H1 (cell line): ENCODE measurements around the gene OXTR. TPM values are rescaled to one million over a fixed set of nuclear protein-coding genes. Genes with fewer than 3 reads are reported as not detected.

Experiments
- CTCF ChIA-PET: fragments of 300-600 bp; sonication (Branson Sonifier 250); formaldehyde crosslinking; loops from one replicate; lab custom pipeline; 2021; ENCODE audit not compliant: partially characterized antibody; lab: Charles Lee
- POLR2A ChIA-PET: fragments of 300-600 bp; sonication (Branson Sonifier 250); formaldehyde crosslinking; loops from one replicate; lab custom pipeline; 2021; ENCODE audit warnings: inconsistent platforms; ENCODE audit not compliant: partially characterized antibody; lab: Charles Lee
- DNase-seq, 2 experiments: peaks; one replicate each; pipeline versions ENCODE4 v3.0.0 to v3.0.0-alpha.2; 2010 to 2022; ENCODE audit warnings: low spot score in 2 of 2, low read depth in 1 of 2, mixed read lengths in 1 of 2
- FAIRE-seq: peaks from 2 replicates; lab custom pipeline; 2011; peaks lifted over from hg19 to GRCh38; lab: Jason Lieb, UNC
- H2AFZ ChIP-seq: 2 replicates; pipeline ENCODE4 v1.8.1; 2012; ENCODE audit warnings: low read length, inconsistent platforms
- H2AK5ac ChIP-seq: 2 replicates; pipeline ENCODE4 v1.6.1; 2013; ENCODE audit warnings: low read depth, low read length
- H2BK120ac ChIP-seq: replicated peaks from 2 replicates; pipeline ENCODE3; 2013; ENCODE audit warnings: low read depth, low read length, inconsistent platforms
- H2BK12ac ChIP-seq: 2 replicates; pipeline ENCODE4 v1.6.1; 2013; ENCODE audit warnings: low read depth, low read length
- H2BK15ac ChIP-seq: 2 replicates; pipeline ENCODE4 v1.6.1; 2013; ENCODE audit warnings: low read length
- H2BK20ac ChIP-seq: 2 replicates; pipeline ENCODE4 v1.6.1; 2013; ENCODE audit warnings: low read length
- H2BK5ac ChIP-seq: 2 replicates; pipeline ENCODE4 v1.6.1; 2013; ENCODE audit warnings: low read depth, low read length
- H3K14ac ChIP-seq: 2 replicates; pipeline ENCODE4 v1.6.1; 2013; ENCODE audit warnings: inconsistent platforms; ENCODE audit not compliant: insufficient read length
- H3K18ac ChIP-seq: 2 replicates; pipeline ENCODE4 v1.6.1; 2013; ENCODE audit warnings: low read length; ENCODE audit errors: extremely low read depth
- H3K23ac ChIP-seq: 2 replicates; pipeline ENCODE4 v1.6.1; 2013; ENCODE audit warnings: inconsistent platforms; ENCODE audit not compliant: insufficient read length
- H3K23me2 ChIP-seq: 2 replicates; pipeline ENCODE4 v1.6.1; 2013; ENCODE audit warnings: low read depth, low read length
- H3K27ac ChIP-seq: 2 replicates; pipeline ENCODE4 v1.6.1; 2011; ENCODE audit warnings: low read depth, low read length, inconsistent platforms
- H3K27me3 ChIP-seq, 4 experiments: replicated peaks in 1 of 4; 1 replicate in 1 of 4; 2 replicates in 3 of 4; pipeline versions ENCODE4 v1.6.1 to v1.8.1; 2011 to 2013; ENCODE audit warnings: low read length in 3 of 4, mild to moderate bottlenecking in 3 of 4, inconsistent platforms in 2 of 4, mixed read lengths in 2 of 4, moderate library complexity in 1 of 4; ENCODE audit not compliant: control insufficient read depth in 3 of 4, insufficient read depth in 3 of 4; ENCODE audit errors: extremely low read depth in 1 of 4
- H3K36me3 ChIP-seq, 4 experiments: 2 replicates each; pipeline versions ENCODE4 v1.6.1 to v1.8.1; 2011 to 2013; ENCODE audit warnings: mild to moderate bottlenecking in 4 of 4, low read length in 3 of 4, moderate library complexity in 2 of 4, control low read depth in 1 of 4, inconsistent platforms in 1 of 4; ENCODE audit not compliant: insufficient read depth in 4 of 4, control insufficient read depth in 2 of 4
- H3K4ac ChIP-seq: replicated peaks from 2 replicates; pipeline ENCODE3; 2013; ENCODE audit warnings: low read length, low read depth, mixed read lengths, inconsistent platforms; ENCODE audit not compliant: insufficient read length
- H3K4me1 ChIP-seq, 4 experiments: replicated peaks in 1 of 4; 1 replicate in 1 of 4; 2 replicates in 3 of 4; pipeline versions ENCODE4 v1.6.1 to v1.8.1; 2011 to 2013; ENCODE audit warnings: low read length in 3 of 4, inconsistent platforms in 2 of 4, mixed read lengths in 1 of 4; ENCODE audit not compliant: insufficient read depth in 4 of 4, control insufficient read depth in 3 of 4
- H3K4me2 ChIP-seq, 2 experiments: 2 replicates each; pipeline versions ENCODE4 v1.6.1 to v1.8.1; 2011 to 2013; ENCODE audit warnings: low read depth in 2 of 2, low read length in 2 of 2, control low read depth in 1 of 2, inconsistent platforms in 1 of 2, mild to moderate bottlenecking in 1 of 2; ENCODE audit not compliant: insufficient read depth in 1 of 2
- H3K4me3 ChIP-seq, 4 experiments: fragments of 200-600, 300-600 bp in 1 of 4; sonication (generic), shearing (Covaris generic), sonication (Bioruptor Twin) in 1 of 4; 2 replicates each; pipeline versions ENCODE4 v1.5.1 to v1.8.1; 2011 to 2016; ENCODE audit warnings: low read length in 4 of 4, low read depth in 3 of 4, control low read depth in 2 of 4, inconsistent platforms in 2 of 4, mild to moderate bottlenecking in 2 of 4, mixed read lengths in 1 of 4, moderate library complexity in 1 of 4; ENCODE audit not compliant: insufficient read depth in 2 of 4; ENCODE audit errors: extremely low read depth in 1 of 4
- H3K56ac ChIP-seq: replicated peaks from 2 replicates; pipeline ENCODE3; 2013; ENCODE audit warnings: low read depth, mild to moderate bottlenecking, mixed read lengths, low read length, inconsistent platforms; ENCODE audit not compliant: insufficient read length
- H3K79me1 ChIP-seq: 2 replicates; pipeline ENCODE4 v1.6.1; 2013; ENCODE audit warnings: low read depth, low read length, control low read depth
- H3K79me2 ChIP-seq, 2 experiments: 2 replicates each; pipeline versions ENCODE4 v1.6.1 to v1.8.1; 2012 to 2013; ENCODE audit warnings: low read length in 2 of 2, mild to moderate bottlenecking in 2 of 2, inconsistent platforms in 1 of 2; ENCODE audit not compliant: insufficient read depth in 2 of 2, control insufficient read depth in 1 of 2
- H3K9ac ChIP-seq, 4 experiments: replicated peaks in 1 of 4; 1 replicate in 1 of 4; 2 replicates in 3 of 4; pipeline versions ENCODE4 v1.6.1 to v1.8.1; 2011 to 2013; ENCODE audit warnings: low read depth in 3 of 4, low read length in 3 of 4, control low read depth in 2 of 4, mild to moderate bottlenecking in 2 of 4, moderate library complexity in 2 of 4, inconsistent platforms in 1 of 4; ENCODE audit errors: extremely low read depth in 1 of 4
- H3K9me3 ChIP-seq, 2 experiments: 2 replicates each; pipeline versions ENCODE4 v1.6.1 to v1.8.1; 2012 to 2013; ENCODE audit warnings: mild to moderate bottlenecking in 2 of 2, moderate library complexity in 2 of 2, control low read depth in 1 of 2, inconsistent platforms in 1 of 2, low read depth in 1 of 2, low read length in 1 of 2, mixed read lengths in 1 of 2; ENCODE audit not compliant: insufficient read depth in 2 of 2
- H4K20me1 ChIP-seq, 2 experiments: replicated peaks in 1 of 2; 2 replicates each; pipeline versions ENCODE3 to v1.8.1; 2011 to 2013; ENCODE audit warnings: inconsistent platforms in 2 of 2, low read length in 2 of 2, mild to moderate bottlenecking in 1 of 2; ENCODE audit not compliant: insufficient read depth in 2 of 2, control insufficient read depth in 1 of 2
- H4K5ac ChIP-seq: 2 replicates; pipeline ENCODE4 v1.6.1; 2013; ENCODE audit warnings: low read length, low read depth, mixed read lengths, inconsistent platforms; ENCODE audit not compliant: insufficient read length
- H4K8ac ChIP-seq: 2 replicates; pipeline ENCODE4 v1.8.0; 2013; ENCODE audit warnings: mild to moderate bottlenecking, moderate library complexity, low read length, inconsistent platforms; ENCODE audit not compliant: insufficient read depth; ENCODE audit errors: extremely low read depth
- H4K91ac ChIP-seq: replicated peaks from 2 replicates; pipeline ENCODE3; 2013; ENCODE audit warnings: low read length, mixed read lengths, inconsistent platforms; ENCODE audit not compliant: insufficient read length
- HDAC6 ChIP-seq: IDR thresholded peaks from one replicate; pipeline ENCODE4 v1.7.1; 2012; ENCODE audit warnings: low read depth, mild to moderate bottlenecking, inconsistent platforms, low read length, moderate library complexity
- JUND ChIP-seq: IDR thresholded peaks from 2 replicates; pipeline ENCODE4 v1.6.1; 2011; ENCODE audit warnings: mild to moderate bottlenecking, improper control_type of control experiment, low read length
- RFX5 ChIP-seq: IDR thresholded peaks from 2 replicates; pipeline ENCODE4 v1.6.1; 2011; ENCODE audit warnings: low read depth, low read length, improper control_type of control experiment, borderline replicate concordance
- USF2 ChIP-seq: IDR thresholded peaks from 2 replicates; pipeline ENCODE4 v1.6.1; 2011; ENCODE audit warnings: low read length, improper control_type of control experiment
- whole genome bisulfite sequencing, 2 experiments: shearing (Covaris generic) in 1 of 2; methylation state at CpG; one replicate each; pipeline versions ENCODE4 v1.1.6 to v1.1.7; 2013 to 2015; ENCODE audit warnings: low lambda C conversion rate in 2 of 2, mixed read lengths in 2 of 2, inconsistent platforms in 1 of 2, low coverage in 1 of 2, missing lambda C conversion rate in 1 of 2; ENCODE audit not compliant: insufficient replicate concordance in 2 of 2, insufficient coverage in 1 of 2, insufficient read length in 1 of 2; ENCODE audit errors: extremely low coverage in 1 of 2, missing lambda C conversion rate in 1 of 2; 5-methylcytosine and 5-hydroxymethylcytosine counted together
- polyA plus RNA-seq, 7 experiments: library from polyadenylated mRNA; depleted of rRNA in 3 of 7; stranded (reverse) in 5 of 7; unstranded in 2 of 7; fragments of >200 nt in 5 of 7; fragments of 200-250 nt in 2 of 7; gene quantifications; 1 replicate in 5 of 7; 2 replicates in 1 of 7; 4 replicates in 1 of 7; pipeline versions ENCODE4 v1.2.1 to v1.2.3, GENCODE V29; 2011 to 2013; ENCODE audit warnings: missing spikeins in 2 of 7, mixed read lengths in 2 of 7
- total RNA-seq: library from RNA; stranded (reverse); fragmentation: NEBNext Ultra II Directional; extraction: Animal tissue kit (Norgen Biotek cat#: 25700); gene quantifications from 2 replicates; pipeline ENCODE4 v1.2.1, GENCODE V29; 2021

The OXTR gene
- total and polyA plus RNA-seq, 2 of the 8 experiments (the other 6 are each of a cell fraction or from before 2014, with no cell fraction given) = 0.77 to 2.3 TPM

DNA sequence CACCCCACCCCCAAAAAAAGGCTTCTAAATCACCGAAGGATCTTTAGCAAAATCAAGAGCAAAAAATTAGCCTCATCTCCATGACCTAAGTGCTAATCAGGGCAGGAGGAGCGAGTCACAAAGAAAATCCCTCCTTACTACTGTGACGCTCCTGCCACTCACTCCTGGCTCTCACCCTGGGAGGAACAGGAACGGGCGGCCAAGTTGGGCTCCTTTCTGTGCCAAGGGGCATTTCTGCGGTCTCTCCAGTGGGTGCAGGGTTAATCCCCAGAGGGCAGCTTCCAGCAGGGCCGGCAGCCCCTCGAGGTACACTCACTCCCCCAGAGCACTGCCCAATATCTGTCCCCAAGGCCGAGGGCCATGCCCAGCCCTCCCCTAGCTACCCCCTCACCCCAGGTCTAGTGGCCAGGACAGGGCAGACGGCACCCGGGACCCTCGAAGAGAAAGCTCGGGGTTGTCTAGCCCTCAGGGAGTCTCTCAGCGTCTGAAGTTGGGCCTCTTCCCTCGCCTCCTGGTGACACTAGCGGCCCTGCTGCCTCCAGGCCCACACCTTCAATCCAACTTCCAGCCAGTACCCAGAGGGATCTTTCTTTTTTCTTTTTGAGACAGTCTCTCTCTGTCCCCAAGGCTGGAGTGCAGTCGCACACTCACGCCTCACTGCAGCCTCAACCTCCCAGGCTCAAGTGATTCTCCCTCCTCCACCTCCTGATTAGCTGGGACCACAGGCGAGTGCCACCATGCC lies 35.1 kb downstream of the OXTR start:
- WGBS, 2 experiments = 95% methylated on average over 17 of the region's 19 CpGs; no CpG with 5 or more reads in 1 of the 2 experiments
- no peak overlapping the region for H4K8ac ChIP-seq
- no peaks in the 10 kb centered on the region for H3K23me2 ChIP-seq
- FAIRE-seq (no peak), DNase-seq (no peak)
- no peak overlapping the region for H3K23ac ChIP-seq
- no peaks in the 10 kb centered on the region for H3K79me1 ChIP-seq
- peaks cover 0 to 7% (median 3%) of the 10 kb centered on the region in 4 experiments; a peak in 4 of 7 replicates for H3K4me1 ChIP-seq
- H3K56ac ChIP-seq = no peak overlapping the region
- no peak overlapping the region for H2AK5ac ChIP-seq
- H3K27me3 ChIP-seq = peaks cover 0 to 2% (median 0%) of the 10 kb centered on the region in 4 experiments; a peak in 3 of 7 replicates
- TF ChIP-seq RFX5 = no peak
- no peak for TF ChIP-seq HDAC6
- no peak for TF ChIP-seq USF2
- no peak for TF ChIP-seq JUND
- CTCF ChIA-PET = interaction anchor here (1.3 to 6.5 kb wide), 3 partner anchors 19 to 22 kb away, joined by 4 to 37 read pairs (median 7); no protein-coding TSS in a partner anchor
- no peak overlapping the region for H2BK15ac ChIP-seq
- no peak overlapping the region for H3K4me2 ChIP-seq
- no peak overlapping the region for H3K27ac ChIP-seq
- H3K4me3 ChIP-seq = no peak overlapping the region
- no peak overlapping the region for H3K18ac ChIP-seq
- no peak overlapping the region for H2BK12ac ChIP-seq
- POLR2A ChIA-PET = interaction anchor here (1.2 kb wide), 1 partner anchor 11 kb away, joined by 3 read pairs; no protein-coding TSS in a partner anchor
- no peaks in the 10 kb centered on the region for H3K79me2 ChIP-seq
- H3K4ac ChIP-seq = no peak overlapping the region
- H4K20me1 ChIP-seq = no peaks in the 10 kb centered on the region
- H2AFZ ChIP-seq = no peak overlapping the region
- H3K9me3 ChIP-seq = no peaks in the 10 kb centered on the region
- no peak overlapping the region for H4K5ac ChIP-seq
- no peak overlapping the region for H4K91ac ChIP-seq
- no peak overlapping the region for H3K14ac ChIP-seq
- no peak overlapping the region for H2BK5ac ChIP-seq
- no peaks in the 10 kb centered on the region for H3K36me3 ChIP-seq
- H2BK120ac ChIP-seq = no peak overlapping the region
- H2BK20ac ChIP-seq = no peak overlapping the region
- no peak overlapping the region for H3K9ac ChIP-seq
